SIG-M5 treated with dmso at 0.1 percent for 504 hours (cell line): ENCODE results near the gene SDK1.
"Not testable (repeated sequence)": the region's sequence is repeated elsewhere in the genome, so short reads cannot be mapped to it uniquely, and the experiment has no call there.

Source experiments
- DNase-seq: peaks from one replicate; lab custom pipeline; 2025; ENCODE audit not compliant: unreplicated experiment; lab: John Stamatoyannopoulos, UW

Gene SDK1

DNA sequence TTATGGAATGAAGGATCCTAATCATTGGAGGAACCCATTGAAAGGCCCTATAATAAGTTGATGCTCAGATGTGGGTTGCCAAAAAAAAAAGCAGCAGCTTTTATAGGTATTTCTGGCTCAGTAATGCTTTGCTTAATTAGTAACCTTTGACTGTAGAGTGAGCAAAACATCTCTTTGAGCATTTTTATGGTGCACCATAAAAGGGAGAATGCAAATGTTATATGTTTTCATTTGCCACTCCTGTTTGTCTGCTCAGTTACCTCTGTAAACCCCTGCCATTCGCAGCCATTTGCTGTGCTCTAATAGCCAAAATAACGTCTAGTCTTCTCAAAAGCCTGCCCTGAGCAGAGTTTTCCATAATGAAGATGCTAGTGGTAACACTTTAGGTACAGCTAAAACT, 792.0 kb downstream of the SDK1 start:
- DNase-seq: no peak

- DNase-seq: no peak
Observed at GRCh38 chr7:4093483-4093882, 792.4 kb downstream of the SDK1 start.

DNA sequence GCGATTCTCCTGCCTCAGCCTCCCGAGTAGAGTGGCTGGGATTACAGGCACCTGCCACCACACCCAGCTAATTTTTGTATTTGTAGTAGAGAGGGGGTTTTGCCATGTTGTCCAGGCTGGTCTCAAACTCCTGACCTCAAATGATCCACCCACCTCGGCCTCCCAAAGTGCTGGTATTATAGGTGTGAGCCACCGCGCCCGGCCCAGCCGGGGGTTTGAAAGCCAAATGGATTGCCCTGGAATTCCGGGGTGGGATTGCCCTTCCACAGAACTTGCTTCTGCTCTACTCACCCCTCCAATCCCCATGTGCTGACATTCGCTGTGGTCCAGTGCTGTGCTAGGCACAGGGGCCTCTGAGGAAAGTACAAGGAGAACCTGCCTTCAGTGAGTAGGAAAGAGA, 793.1 kb downstream of the SDK1 start:
- not testable (repeated sequence) for DNase-seq

GRCh38 chr7:4097001-4097609, 796.1 kb downstream of the SDK1 start:
- no peak for DNase-seq

DNA sequence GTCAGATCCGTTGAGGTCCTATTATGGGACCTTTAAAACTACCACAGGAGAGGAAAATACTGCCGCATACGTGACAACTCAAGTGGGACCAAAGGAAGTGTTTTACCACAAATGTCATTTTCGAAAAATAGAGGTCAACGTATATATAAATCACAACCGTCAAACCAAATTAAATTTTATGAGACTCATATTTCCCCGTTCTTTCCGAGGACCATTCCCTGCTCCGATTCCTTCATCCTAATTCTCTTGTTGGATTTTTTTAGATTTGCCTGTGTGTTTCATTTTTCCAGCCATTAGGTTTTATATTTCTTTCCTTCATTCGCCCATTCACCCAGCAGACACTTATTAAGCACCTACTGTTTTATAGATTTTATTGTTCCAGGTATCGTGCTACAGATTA, 797.1 kb downstream of the SDK1 start:
- DNase-seq: no peak

- DNase-seq: no peak
Observed at GRCh38 chr7:4099651-4100050, 798.6 kb downstream of the SDK1 start.

GRCh38 chr7:4100148-4100547, 799.1 kb downstream of the SDK1 start:
- DNase-seq: no peak

GRCh38 chr7:4100691-4101090, 799.6 kb downstream of the SDK1 start:
- no peak for DNase-seq

DNA sequence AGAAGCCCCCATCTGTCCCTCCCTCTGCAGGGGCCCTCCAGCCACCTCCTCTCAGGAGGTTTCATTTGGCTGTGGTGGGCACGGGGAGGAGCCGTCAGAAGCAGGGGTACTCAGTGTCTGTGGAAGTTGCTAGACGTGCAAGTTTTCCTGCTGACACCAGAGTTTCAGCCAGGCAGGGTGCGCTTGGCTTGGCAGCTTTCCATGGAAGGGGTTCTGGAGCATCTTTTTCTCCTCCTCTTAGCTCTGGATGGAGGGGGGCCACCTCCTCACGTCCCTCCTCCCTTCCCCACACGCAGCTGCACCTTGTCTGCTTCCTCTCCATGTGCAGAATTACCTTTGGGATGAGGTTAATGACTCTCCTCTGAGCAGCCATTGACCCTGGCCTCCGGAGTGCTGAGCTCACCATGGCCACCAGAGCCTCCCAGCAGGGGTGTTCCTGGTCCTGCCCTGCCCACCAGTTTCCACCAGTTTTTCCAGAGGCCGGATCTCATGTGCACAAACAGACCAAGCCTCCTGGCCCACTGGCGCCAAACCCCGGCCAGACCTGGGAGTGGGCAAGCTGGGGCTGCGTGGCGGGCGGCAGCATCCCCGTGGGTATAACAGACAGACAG, 801.3 kb downstream of the SDK1 start:
- no peak for DNase-seq

- DNase-seq: peak; percentile 2
Observed at GRCh38 chr7:4103352-4104091, 802.5 kb downstream of the SDK1 start.

GRCh38 chr7:4107839-4108238, 806.8 kb downstream of the SDK1 start:
- DNase-seq: no peak

- DNase-seq: no peak
Observed at GRCh38 chr7:4108951-4109350, 807.9 kb downstream of the SDK1 start.

GRCh38 chr7:4109481-4110110, 808.5 kb downstream of the SDK1 start:
- DNase-seq: no peak

- no peak for DNase-seq
Observed at GRCh38 chr7:4110438-4110837, 809.4 kb downstream of the SDK1 start.

DNA sequence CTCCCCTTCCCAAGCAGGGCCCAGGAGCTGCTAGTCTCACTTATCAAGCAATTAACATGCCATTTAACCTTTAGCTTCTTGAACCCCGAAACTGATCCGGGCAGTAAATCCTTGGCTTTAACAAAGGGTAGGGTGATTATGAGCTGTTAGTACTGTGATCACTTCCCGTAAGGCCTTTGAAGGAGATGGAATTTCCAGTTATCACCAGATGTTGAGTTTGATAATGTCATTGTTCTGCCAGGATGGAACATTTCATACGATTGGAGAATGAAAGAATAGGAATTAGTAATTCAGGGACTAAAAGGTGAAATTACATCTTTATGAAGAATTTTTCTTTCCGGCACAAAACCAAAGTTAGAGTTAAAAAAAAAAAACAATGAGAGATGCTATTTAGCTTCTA, 810.1 kb downstream of the SDK1 start:
- DNase-seq: no peak

DNA sequence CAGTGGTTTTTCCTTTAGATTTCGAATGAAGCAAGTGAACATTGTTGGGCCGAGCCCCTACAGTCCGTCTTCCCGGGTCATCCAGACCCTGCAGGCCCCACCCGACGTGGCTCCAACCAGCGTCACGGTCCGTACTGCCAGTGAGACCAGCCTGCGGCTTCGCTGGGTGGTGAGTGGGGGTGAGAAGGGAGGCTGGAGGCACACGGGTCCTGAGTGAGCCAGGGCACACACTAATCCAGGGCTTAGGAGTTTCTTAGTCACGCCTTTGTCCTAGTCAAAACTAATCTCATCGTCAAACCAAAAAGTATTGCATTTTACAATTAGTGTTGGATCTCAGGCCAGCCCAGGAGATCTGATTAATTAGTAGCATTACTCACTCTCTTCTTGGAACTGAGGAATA, 812.2 kb downstream of the SDK1 start:
- DNase-seq: no peak

DNA sequence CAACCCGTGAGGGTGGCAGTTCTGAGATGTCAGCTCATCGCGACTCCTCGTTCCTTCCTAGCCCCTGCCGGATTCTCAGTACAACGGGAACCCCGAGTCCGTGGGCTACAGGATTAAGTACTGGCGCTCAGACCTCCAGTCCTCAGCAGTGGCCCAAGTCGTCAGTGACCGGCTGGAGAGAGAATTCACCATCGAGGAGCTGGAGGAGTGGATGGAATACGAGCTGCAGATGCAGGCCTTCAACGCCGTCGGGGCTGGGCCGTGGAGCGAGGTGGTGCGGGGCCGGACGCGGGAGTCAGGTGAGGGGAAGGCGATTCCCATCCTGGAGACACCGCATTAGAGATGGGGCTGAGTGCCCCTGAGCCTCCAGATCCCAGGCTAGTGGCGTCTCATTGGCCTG, 812.9 kb downstream of the SDK1 start:
- no peak for DNase-seq

GRCh38 chr7:4115442-4115841, 814.4 kb downstream of the SDK1 start:
- DNase-seq: no peak

DNA sequence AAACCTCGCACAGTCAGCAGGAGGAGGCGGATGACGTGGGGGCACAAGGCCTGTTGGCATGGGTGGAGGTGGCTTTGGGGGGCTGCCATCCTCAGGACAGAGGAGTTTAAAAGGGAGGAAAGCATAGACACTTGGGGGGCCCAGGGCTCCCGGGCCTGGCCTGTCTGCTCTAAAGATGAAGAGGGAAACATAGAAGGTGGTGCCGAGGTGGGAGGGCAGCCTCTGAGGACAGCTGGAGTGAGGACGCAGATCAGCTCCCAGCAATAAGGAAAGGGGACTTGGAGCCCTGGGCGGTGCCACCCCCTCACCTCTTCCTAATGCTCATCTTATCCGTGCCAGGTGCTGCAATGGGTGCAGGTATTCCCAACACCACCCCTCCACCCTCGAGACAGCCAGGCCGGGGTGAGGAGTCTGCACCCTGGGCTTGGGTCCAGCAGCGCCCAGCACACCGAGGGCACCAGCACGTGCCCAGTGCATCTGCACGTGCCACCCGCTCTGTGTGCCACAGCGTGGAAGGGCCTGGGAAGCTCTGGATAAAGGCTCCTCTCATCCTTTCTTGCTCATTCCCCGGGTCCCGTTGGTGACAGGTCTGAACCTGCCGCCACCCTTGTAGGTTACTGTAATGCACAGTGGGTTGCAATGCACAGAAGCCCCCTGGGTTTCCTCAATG, 815.0 kb downstream of the SDK1 start:
- DNase-seq: no peak

DNA sequence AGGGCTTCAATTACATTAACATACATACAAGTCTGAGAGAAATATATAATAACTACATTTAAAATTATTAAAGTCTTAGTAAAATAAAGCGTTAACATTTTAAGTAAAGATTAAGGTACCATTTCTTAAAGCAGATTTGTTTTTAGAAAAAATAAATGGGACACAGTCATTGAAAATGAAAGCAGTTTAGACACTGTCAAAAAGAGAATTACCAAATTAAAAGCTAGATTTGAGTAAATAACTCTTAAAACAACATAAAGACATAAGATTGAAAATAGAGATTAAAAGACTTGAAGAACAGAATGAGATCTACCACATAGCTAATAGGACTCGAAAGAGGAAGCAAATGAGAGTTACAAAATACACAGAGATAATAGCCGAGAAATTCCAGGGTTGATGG, 818.8 kb downstream of the SDK1 start:
- DNase-seq: peak; percentile 7

- DNase-seq: no peak
Observed at GRCh38 chr7:4123346-4123745, 822.3 kb downstream of the SDK1 start.

DNA sequence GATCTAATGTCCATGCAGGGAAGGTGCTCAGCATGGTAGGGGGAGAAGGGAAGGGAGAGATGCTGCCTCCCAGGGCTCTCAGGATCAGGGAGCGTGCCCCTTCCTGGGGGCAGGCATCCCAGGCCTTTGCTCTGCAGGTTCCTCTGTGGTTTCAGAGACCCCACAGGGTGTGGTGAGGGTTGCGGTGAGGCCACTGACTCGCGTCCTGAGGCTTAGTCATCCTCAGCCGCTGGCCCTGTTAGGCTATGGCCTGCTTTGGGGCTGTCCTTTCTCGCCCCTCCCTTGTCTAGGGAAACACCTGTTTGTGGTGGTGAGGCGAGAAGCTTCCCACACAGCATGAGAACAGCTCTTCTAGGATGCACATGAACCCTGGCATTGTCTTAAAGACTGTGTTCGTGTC, 822.8 kb downstream of the SDK1 start:
- no peak for DNase-seq
